ENCODE measurements around the gene LSAMP.

DNA sequence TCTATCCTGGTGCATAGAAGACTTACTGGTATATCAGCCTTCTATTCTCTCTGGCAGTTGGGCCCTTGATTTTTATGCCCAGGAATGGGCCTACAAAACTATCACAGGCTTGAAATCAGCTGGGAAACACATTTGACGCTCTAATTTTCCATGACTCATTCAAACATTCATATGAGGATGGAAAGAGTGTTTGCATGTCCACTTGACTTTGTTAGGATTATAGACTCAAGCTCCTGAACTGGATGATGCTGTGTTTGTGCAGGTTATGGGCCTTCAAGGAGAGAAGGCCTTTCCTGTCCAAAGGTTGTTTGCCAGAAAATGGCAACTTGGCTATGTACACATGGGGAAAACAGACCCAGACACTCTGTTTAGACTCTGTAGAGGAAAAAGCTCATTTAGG is 602.1 kb downstream of the LSAMP start:
- no peak for TF ChIP-seq YY1 (IDR thresholded peaks at IDR 0.05; ENCODE audit: low read depth)
- no peak for TF ChIP-seq EP300 (IDR thresholded peaks at IDR 0.05; ENCODE audit: borderline replicate concordance in 1 of 2, low read depth in 1 of 2, low read length in 1 of 2)
- no peak for TF ChIP-seq RCOR1 (IDR thresholded peaks at IDR 0.05; ENCODE audit: low read length)
- no peak for TF ChIP-seq RFX5 (IDR thresholded peaks at IDR 0.05; ENCODE audit: low read length)
- TF ChIP-seq, protein P1, sequence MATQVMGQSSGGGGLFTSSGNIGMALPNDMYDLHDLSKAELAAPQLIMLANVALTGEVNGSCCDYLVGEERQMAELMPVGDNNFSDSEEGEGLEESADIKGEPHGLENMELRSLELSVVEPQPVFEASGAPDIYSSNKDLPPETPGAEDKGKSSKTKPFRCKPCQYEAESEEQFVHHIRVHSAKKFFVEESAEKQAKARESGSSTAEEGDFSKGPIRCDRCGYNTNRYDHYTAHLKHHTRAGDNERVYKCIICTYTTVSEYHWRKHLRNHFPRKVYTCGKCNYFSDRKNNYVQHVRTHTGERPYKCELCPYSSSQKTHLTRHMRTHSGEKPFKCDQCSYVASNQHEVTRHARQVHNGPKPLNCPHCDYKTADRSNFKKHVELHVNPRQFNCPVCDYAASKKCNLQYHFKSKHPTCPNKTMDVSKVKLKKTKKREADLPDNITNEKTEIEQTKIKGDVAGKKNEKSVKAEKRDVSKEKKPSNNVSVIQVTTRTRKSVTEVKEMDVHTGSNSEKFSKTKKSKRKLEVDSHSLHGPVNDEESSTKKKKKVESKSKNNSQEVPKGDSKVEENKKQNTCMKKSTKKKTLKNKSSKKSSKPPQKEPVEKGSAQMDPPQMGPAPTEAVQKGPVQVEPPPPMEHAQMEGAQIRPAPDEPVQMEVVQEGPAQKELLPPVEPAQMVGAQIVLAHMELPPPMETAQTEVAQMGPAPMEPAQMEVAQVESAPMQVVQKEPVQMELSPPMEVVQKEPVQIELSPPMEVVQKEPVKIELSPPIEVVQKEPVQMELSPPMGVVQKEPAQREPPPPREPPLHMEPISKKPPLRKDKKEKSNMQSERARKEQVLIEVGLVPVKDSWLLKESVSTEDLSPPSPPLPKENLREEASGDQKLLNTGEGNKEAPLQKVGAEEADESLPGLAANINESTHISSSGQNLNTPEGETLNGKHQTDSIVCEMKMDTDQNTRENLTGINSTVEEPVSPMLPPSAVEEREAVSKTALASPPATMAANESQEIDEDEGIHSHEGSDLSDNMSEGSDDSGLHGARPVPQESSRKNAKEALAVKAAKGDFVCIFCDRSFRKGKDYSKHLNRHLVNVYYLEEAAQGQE (IDR thresholded peaks at IDR 0.05; ENCODE audit: low read depth, low read length) = no peak
- TF ChIP-seq JUND (IDR thresholded peaks at IDR 0.05) = no peak
- TF ChIP-seq, protein P2, sequence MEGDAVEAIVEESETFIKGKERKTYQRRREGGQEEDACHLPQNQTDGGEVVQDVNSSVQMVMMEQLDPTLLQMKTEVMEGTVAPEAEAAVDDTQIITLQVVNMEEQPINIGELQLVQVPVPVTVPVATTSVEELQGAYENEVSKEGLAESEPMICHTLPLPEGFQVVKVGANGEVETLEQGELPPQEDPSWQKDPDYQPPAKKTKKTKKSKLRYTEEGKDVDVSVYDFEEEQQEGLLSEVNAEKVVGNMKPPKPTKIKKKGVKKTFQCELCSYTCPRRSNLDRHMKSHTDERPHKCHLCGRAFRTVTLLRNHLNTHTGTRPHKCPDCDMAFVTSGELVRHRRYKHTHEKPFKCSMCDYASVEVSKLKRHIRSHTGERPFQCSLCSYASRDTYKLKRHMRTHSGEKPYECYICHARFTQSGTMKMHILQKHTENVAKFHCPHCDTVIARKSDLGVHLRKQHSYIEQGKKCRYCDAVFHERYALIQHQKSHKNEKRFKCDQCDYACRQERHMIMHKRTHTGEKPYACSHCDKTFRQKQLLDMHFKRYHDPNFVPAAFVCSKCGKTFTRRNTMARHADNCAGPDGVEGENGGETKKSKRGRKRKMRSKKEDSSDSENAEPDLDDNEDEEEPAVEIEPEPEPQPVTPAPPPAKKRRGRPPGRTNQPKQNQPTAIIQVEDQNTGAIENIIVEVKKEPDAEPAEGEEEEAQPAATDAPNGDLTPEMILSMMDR (IDR thresholded peaks at IDR 0.05) = no peak
- TF ChIP-seq FOSL2 (IDR thresholded peaks at IDR 0.05; ENCODE audit: borderline replicate concordance, low read depth) = no peak
- TF ChIP-seq NFIC (IDR thresholded peaks at IDR 0.05; ENCODE audit: borderline replicate concordance) = no peak
- no peak for TF ChIP-seq MXI1 (IDR thresholded peaks at IDR 0.05; ENCODE audit: low read depth, low read length)

All from SK-N-SH (cell line).